AML-193 (cell line): ENCODE data around the gene ENTHD1.
A peak's percentile ranks its signal among the peaks of the same experiment; 100 is the strongest.

Experiments
- DNase-seq, 2 experiments: peaks; one replicate each; lab custom pipeline; 2025; lab: John Stamatoyannopoulos, UW

Gene ENTHD1

GRCh38 chr22:39845529-39845928 is 48.0 kb downstream of the ENTHD1 start:
- DNase-seq: peak in 1 of 2 experiments; percentile 4

DNA sequence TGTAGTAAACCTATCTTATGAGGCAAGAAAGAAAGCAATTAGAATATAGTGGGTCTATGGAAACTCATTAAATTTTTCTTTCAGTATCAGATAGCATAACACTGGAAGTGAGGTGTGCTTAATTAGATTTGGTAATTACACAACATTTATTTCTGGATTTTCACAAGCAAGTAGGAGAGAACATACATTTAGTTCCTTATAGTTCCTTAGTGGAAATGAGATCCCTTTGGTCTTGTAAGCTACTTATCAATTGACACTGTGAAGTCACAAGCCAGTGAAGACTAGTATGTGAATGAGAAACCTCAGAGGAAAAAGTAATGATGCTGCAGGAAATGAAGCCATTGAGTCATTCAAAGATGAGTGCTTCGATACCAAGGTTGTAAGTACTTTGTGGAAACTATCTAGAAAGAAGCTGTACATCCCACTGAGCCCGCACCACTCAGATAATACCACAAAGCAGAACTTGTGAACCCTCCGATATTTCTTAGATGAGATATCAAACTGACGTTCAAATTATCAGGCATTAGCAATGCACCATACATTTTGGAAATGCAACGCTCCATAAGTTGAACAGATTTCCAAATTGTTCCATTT is 53.5 kb downstream of the ENTHD1 start:
- DNase-seq: no peak

- no peak for DNase-seq
Measured at GRCh38 chr22:39839204-39839603, 54.4 kb downstream of the ENTHD1 start.

- DNase-seq: no peak
Measured at GRCh38 chr22:39833610-39834009, 60.0 kb downstream of the ENTHD1 start.

DNA sequence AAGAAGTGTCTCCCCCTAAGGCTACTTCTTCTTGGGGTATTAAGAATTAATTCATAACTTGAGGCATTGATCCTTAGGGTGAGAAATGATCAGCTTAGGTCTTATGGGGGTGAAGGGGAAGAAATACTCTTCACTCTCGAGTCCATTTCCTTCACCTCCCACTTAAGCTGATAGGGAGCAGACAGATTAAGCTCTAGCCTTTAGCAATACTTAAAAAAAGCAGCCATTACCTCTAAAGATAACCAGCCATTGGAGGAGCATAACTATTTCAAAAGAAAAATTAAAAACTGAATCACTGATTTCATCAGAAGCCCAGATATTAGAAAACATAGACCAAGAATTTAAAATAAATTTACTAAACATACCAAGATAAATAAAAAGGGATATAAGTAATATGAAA is 60.5 kb downstream of the ENTHD1 start:
- no peak for DNase-seq

GRCh38 chr22:39832627-39833074 is 60.9 kb downstream of the ENTHD1 start:
- no peak for DNase-seq

DNA sequence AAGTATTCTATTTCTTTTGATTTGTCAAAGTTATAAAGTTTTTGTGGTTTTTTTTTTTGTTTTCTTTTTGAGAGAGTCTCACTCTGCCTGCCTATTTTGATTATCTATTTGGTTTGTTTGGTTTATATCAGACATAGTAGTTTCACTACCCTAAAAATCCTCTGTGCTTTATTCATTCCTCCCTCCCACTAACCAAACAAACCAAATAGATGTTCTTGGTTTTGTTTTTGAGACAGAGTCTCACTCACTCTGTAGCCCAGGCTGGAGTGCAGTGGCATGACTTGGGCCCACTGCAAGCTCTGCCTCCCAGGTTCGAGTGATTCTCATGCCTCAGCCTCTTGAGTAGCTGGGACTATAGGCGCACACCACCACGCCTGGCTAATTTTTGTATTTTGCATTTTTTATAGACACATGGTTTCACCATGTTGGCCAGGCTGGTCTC is 67.9 kb downstream of the ENTHD1 start:
- no peak for DNase-seq

GRCh38 chr22:39821008-39821407 is 72.6 kb downstream of the ENTHD1 start:
- no peak for DNase-seq

- no peak for DNase-seq
Measured at GRCh38 chr22:39820256-39820655, 73.3 kb downstream of the ENTHD1 start.

- DNase-seq: no peak
Measured at GRCh38 chr22:39819429-39819828, 74.1 kb downstream of the ENTHD1 start.

- no peak for DNase-seq
Measured at GRCh38 chr22:39818094-39818493, 75.5 kb downstream of the ENTHD1 start.

GRCh38 chr22:39815932-39816331 is 77.6 kb downstream of the ENTHD1 start:
- peak in 1 of 2 experiments; percentile 5 for DNase-seq

- DNase-seq: no peak
Measured at GRCh38 chr22:39814899-39815298, 78.7 kb downstream of the ENTHD1 start.

DNA sequence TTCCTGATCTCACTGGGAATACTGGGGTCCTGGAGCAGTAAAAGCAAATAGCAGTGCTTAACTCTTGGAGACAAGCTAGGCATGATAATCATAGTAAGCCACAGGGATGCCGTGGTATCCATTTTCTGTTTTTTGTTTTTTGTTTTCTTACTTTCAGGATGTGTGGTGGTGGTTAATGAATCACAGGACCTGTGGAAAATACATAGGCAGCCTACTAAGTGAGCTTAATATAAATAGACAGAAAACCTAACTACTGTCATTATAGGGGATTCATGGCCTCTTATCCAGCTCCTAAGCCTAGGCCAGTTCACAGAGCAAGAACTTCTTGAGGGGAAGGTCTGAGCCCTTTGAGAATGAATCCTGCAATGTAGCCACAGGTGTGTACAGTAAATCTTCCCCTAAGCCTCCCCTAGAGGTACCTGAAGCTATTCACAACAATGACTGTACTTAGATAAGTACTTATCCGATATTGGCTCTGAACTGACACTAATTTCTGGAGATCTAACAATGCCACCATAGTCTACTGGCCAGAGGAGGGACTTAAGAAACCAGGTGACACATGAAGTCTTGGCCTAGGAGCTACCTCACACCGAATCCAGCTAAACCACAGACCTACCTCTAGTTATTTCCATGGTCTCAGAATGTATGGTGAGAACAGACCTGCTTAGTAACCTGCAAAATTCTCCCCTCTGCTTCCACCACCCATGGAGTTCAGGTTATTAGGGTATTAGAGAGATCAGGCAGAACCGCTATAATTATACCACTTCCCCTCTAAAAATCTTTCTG is 83.6 kb downstream of the ENTHD1 start:
- DNase-seq: no peak

DNA sequence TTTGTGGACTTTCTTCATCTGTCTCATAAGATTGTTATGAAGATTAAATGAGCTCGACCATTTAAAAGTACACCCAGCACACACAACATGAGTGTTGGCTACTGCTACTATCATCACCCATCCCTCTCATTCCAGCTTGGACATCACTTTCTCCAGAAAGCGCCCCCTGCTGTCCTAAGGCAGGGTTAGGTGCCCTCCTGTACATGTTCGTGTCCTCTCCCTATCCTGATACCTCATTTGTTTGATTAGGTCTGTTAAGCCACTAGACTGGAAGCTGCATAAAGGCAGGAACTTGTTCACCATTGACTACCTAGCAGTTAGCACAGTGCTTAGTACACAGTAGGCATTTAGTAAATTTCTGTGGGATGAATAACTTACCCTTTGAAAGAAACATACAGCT is 85.5 kb downstream of the ENTHD1 start:
- peak; percentile 24 for DNase-seq

- DNase-seq: no peak
Measured at GRCh38 chr22:39806109-39806508, 87.5 kb downstream of the ENTHD1 start.

- DNase-seq: no peak
Measured at GRCh38 chr22:39805117-39805516, 88.4 kb downstream of the ENTHD1 start.

DNA sequence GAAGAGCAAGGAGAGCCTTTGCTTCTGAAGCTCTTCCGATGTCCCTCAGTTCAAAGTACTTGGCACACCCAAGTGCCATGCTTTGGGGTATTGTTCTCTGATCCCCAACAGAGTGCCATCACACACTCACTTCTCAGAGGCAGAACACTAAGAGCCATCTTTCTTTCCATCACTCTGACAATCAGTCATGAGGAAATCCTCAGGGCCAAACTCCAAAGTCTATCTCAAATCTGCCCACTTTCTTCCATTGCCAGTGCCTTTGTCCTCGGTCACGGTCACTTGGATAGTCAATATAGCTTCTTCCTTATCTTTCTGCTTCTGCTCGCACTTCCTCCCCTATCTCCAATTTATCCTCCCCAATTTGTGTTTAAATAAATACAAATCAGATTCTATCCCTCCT is 90.9 kb downstream of the ENTHD1 start:
- DNase-seq: no peak

GRCh38 chr22:39800790-39801520 is 92.6 kb downstream of the ENTHD1 start:
- DNase-seq: no peak

- no peak for DNase-seq
Measured at GRCh38 chr22:39797528-39798147, 95.9 kb downstream of the ENTHD1 start.

DNA sequence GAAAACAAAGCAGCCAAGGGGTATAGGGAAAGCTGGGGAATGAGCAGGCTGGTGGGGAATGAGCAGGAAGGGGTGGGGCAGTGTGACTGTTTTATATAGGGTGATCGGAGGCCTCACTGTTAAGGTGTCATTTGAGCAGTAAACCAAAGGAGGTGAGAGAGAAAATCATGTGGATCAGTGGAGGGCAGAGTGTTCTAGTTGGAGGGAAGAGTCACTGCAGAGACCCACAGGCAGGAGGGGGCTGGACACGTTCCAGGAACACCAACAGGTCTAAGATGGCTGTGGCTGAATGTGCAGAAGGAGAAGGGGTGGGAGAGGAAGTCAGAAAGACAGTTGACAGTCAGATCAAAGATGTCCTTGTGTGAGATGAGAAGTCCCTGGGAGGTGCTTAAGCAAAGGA is 103.8 kb downstream of the ENTHD1 start:
- no peak for DNase-seq

DNA sequence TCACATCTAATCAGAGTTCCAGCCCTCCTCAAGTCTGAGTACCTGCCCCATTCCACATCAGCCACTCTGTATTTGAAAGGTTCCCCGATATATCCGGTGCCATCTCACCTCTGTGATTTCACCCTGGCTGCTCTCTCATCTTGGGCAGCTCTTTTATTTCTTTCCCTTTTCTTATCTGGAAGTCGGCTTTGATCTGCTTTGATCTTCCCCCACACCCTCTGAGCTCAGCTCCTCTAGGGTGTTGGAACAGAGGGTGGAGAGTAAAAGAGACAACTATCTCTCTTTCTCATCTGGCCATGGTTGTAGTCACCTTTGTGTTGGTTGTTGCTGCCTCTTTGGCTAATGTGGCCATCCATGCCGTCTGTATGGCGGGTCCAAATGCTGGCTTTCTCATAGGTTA is 108.3 kb downstream of the ENTHD1 start:
- DNase-seq: no peak
